Motor neuron (in vitro differentiated cells): ENCODE results near the gene DDX41. TPM values are rescaled to one million over a fixed set of nuclear protein-coding genes. Genes with fewer than 3 reads are reported as not detected.

Source experiments
- ATAC-seq, 8 experiments: fragments of 200-7000 bp; cut with Tn5 transposase; replicated peaks in 6 of 8; 2 replicates each; pipeline ENCODE4 v1.8.0; 2021; ENCODE audit warnings: mild to moderate bottlenecking in 8 of 8, moderate library complexity in 8 of 8
- H3K27ac ChIP-seq, 2 donors: fragments of 250-450 bp; sonication (Bioruptor Pico); 2 replicates each; pipeline ENCODE4 v1.9.0; 2021; ENCODE audit warnings: antibody characterized with exemption in 2 of 2, mild to moderate bottlenecking in 2 of 2, moderate library complexity in 1 of 2
- H3K4me1 ChIP-seq, 2 donors: fragments of 250-450 bp; sonication (Bioruptor Pico); replicated peaks in 1 of 2; 2 replicates each; pipeline ENCODE4 v1.6.1; 2021; ENCODE audit warnings: antibody characterized with exemption in 2 of 2, mild to moderate bottlenecking in 2 of 2, moderate library complexity in 1 of 2
- H3K4me3 ChIP-seq, 5 donors: fragments of 250-450 bp; sonication (Bioruptor Pico); 2 replicates each; pipeline ENCODE4 v1.9.0; 2021; ENCODE audit warnings: antibody characterized with exemption in 5 of 5, mild to moderate bottlenecking in 5 of 5, moderate library complexity in 4 of 5
- WGBS, 10 experiments: fragments of 450-650 bp; shearing (Covaris generic); methylation state at CpG; one replicate each; pipeline ENCODE4 v1.0.0; 2022; 5-methylcytosine and 5-hydroxymethylcytosine counted together
- in situ Hi-C, 9 experiments: fragments of 400-800 bp; cut with MboI; loops; one replicate each; pipeline ENCODE4 v1.15.0; 2021; ENCODE audit warnings: low sequenced_read_pairs in 9 of 9, low pct_unique_long_range_greater_than_20kb in 2 of 9; ENCODE audit not compliant: unreplicated experiment in 9 of 9
- total RNA-seq, 8 experiments: library from RNA; unstranded; fragments of 300-600 nt; gene quantifications; 2 replicates each; pipeline versions ENCODE4 v1.2.3 to v1.2.4, GENCODE V29; 2022

The DDX41 gene
- total RNA-seq, 8 experiments from 2014 or later, result 72.7 to 158 (median 97.0) TPM

DNA sequence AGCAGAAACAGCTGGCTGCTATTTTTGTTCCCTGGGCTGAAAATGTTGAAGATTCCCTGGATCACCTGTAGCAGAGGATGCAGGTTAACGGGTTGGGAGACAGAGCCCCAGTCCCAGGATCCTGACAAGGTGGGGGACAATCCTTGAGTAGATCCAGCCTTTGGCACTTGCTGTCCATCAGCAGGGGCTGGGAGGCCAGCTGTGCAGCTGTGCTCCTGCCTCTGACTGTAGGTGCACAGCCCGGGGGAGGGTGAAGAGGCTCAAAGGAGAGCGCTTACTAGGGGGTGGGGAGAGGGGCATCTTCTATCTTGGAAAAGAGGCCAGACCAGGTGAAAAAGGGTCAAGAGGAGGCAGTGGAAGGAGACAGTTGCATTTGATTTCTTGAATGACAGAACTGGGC, 3.5 kb upstream of the DDX41 start:
- ATAC-seq, result no peak
- no peak overlapping the region for H3K4me3 ChIP-seq
- peaks cover 12 to 14% of the 10 kb centered on the region in 2 donors for H3K4me1 ChIP-seq
- no peak overlapping the region for H3K27ac ChIP-seq
- in situ Hi-C loops, result loop anchor here in 1 of 9 experiments (25.0 kb wide), 1 partner anchor 133 kb away; the partner anchor contains the start of gene SLC34A1
- WGBS, 10 experiments, result 80 to 100% (median 100%) methylated on average over 1 of the region's 3 CpGs; no CpG with 5 or more reads in 7 of the 10 experiments

DNA sequence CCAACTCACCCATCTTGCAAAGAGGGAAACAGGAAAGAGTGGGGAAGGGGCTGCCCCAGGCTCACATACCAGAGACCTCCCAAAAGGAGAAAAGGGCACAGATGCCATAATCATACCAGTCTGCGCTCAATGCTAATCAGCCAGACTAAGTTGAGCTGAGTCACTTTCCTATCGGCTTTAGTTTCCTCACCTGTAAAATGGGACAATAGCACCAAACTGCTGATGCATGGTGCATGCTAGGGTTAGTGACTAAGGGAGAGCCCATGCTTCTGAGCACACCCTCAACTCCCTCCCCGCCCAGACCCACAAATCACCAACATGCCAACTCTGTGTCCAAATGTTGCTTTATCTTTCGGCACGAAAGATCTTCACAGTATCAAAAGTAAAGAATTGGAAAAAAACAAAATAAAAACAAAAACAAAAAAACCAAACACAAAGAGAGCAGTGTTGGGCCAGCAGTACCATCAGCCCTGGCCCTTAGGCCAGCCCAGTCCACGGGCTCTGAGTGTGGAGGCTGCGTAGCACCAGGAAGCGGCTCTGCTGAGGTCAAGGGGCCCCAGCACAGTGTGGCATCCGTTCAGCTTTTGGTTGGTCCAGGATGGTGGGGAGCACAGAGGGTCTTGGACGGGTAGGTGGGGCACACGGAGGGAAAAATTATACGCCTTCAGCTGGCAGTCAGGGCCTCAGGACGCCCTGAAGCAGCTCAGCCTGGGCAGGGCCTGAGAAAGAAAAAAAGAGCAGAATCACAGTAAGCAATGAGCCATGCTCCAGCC, 2.9 kb upstream of the DDX41 start:
- no peak overlapping the region for H3K4me3 ChIP-seq
- ATAC-seq, result no peak
- WGBS, 10 experiments, result 46 to 100% (median 94%) methylated on average over 2 to 12 of the region's 13 CpGs; no CpG with 5 or more reads in 1 of the 10 experiments
- H3K27ac ChIP-seq, result no peak overlapping the region
- peaks cover 13 to 16% of the 10 kb centered on the region in 2 donors for H3K4me1 ChIP-seq
- in situ Hi-C loops, result loop anchor here in 1 of 9 experiments (25.0 kb wide), 1 partner anchor 132 kb away; the partner anchor contains the start of gene SLC34A1

DNA sequence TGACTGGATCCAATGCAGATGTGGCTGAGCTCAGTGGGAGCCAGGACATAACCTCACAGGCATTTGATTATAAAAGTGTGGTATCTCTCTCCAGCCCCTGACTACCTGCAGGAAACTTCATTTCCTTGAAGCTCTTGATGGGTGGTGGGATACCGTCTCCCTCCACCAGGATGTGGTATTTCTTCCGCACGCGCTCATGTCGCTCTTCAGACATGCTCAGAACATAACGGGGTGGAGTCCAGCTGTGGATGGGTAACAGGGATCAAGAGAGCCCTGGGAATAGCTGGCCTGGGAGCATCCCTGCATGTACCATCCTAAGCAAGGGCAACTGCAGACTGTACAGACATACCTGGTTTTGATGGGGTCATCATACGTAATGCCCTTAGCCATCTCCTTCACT, 1.2 kb downstream of the DDX41 start:
- Histone ChIP-seq H3K4me3 (peak overlapping the region; percentile 81 to 94 (median 91)), H3K4me1 (peaks cover 13 to 16% of the 10 kb centered on the region in 2 donors), H3K27ac (no peak overlapping the region)
- WGBS, 10 experiments, result 87 to 100% (median 90%) methylated on average over 1 to 7 of the region's 7 CpGs; no CpG with 5 or more reads in 2 of the 10 experiments
- no peak for ATAC-seq
- in situ Hi-C loops, result loop anchor here in 1 of 9 experiments (25.0 kb wide), 1 partner anchor 128 kb away; the partner anchor contains the start of gene SLC34A1

DNA sequence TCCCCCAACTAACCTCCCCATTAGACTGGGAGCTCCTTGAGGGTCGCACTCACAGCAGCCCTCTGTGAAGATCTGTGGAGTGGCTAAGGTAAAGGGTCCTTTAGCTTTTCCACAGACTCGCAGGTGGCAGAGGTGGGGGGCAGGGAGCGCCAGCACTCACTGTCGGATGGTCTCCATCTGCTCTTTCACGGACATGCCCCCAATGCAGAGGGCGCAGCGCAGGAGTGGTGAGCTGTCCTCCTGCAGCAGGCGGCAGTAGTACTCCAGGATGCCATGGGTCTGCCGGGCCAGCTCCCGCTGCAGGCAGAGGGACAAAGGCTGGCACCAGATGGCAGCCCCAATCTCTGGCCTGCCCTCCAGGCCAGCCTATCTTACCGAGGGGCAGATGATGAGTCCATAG, 2.2 kb downstream of the DDX41 start:
- Histone ChIP-seq H3K4me3 (no peak overlapping the region), H3K4me1 (peaks cover 18 to 23% of the 10 kb centered on the region in 2 donors), H3K27ac (no peak overlapping the region)
- WGBS, 10 experiments, result 66 to 100% (median 93%) methylated on average over 1 to 5 of the region's 11 CpGs; no CpG with 5 or more reads in 7 of the 10 experiments
- ATAC-seq, result no peak
- in situ Hi-C loops, result loop anchor here in 1 of 9 experiments (25.0 kb wide), 1 partner anchor 127 kb away; the partner anchor contains the start of gene SLC34A1

DNA sequence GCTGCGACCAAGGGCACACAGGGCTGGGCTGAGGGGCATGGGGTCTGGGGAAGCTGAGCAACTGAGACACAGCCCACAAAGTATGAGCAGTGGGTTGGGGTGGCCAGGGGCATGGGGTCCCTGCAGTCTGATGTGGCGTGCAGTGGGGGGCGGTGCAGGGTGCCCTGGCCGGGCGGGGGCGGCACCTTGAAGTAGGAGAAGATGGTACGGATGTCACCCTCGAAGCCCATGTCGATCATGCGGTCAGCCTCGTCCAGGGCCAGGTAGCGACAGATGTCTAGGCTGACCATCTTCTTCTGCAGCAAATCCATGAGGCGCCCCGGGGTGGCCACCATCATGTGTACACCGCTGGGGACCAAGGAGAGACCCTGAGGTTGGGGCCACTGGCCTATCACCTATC, 3.3 kb downstream of the DDX41 start:
- ATAC-seq, result no peak
- in situ Hi-C loops, result loop anchor here in 1 of 9 experiments (25.0 kb wide), 1 partner anchor 126 kb away; the partner anchor contains the start of gene SLC34A1
- Histone ChIP-seq H3K27ac (no peak overlapping the region), H3K4me1 (peaks cover 23 to 24% of the 10 kb centered on the region in 2 donors), H3K4me3 (no peak overlapping the region)
- 100% methylated on average over 2 of the region's 15 CpGs; no CpG with 5 or more reads in 9 of the 10 experiments for WGBS, 10 experiments

DNA sequence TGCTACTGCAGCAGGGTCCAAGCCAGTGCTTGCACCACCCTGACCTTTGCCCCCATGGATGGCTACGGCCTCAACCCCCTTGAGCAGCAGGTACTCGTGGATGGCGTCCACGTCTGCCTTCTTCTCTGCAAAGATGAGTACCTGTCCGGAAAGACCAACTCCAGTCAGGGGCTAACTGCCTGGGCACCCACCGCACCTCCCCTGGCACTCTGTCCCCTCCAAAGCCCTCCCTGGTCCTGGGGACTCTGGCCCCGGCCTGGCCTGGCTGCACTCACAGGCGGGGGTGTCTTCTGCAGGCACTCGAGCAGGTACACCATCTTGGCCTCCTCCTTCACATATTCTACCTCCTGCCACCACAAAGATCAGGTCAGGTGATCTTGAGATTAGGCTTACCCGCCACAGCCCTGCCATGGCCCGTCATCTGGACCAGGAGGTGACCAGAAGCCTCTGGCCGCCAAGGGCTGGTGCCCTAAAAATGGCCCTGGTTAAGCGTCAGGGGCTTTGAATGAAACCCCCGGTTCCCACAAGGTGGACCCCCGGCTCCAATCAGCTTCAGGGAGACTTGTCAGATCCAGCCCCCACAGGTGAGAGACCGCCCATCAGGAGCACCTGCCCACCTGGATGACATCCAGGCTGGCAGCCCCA, 3.9 kb downstream of the DDX41 start:
- in situ Hi-C loops, result loop anchor here in 1 of 9 experiments (25.0 kb wide), 1 partner anchor 126 kb away; the partner anchor contains the start of gene SLC34A1

DNA sequence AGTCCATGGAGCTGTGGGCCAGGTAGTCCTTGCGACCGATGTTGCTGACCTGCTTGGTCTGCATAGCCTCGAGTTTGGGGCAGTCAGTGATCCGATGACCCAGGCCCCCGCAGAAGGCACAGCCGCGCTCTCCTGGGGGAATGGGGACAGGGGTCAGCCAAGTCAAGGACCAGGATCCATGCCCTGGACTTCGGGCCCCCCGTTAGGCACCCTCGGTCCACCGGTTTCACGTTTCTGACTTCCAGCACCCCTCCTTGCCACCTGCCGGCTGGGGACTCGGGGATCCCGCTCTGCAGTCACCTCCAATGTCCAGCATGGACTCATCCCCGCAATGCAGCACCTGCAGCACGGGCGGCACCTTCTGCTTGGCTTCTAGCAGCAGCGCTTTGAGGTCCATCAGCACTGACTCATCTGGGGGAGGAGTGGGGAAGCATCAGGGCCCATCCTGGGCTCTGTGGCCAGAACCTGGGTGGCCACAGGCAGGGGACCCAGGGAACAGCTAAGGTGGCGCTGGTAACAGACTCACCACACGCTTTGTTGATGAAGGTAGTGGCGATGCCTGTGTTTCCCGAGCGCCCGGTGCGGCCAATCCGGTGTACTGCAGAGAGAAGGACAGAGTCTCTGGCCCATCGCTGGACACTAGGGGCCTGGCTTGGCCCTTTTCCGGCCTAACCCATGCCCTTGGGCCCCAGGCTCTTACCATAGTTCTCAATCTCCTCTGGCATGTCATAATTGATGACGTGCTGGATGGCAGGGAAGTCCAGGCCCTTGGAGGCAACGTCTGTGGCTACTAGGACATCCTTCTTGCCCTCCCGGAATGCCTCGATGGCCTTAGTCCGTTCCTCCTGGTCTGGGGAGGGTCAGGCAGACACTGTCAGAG, 4.7 kb downstream of the DDX41 start:
- no peak overlapping the region for H3K27ac ChIP-seq
- in situ Hi-C loops, result loop anchor here in 1 of 9 experiments (25.0 kb wide), 1 partner anchor 125 kb away; the partner anchor contains the start of gene SLC34A1
- H3K4me3 ChIP-seq, result no peak overlapping the region
- WGBS, 10 experiments, result 81 to 100% (median 94%) methylated on average over 2 to 18 of the region's 34 CpGs; no CpG with 5 or more reads in 2 of the 10 experiments
- peaks cover 23 to 24% of the 10 kb centered on the region in 2 donors for H3K4me1 ChIP-seq
- no peak for ATAC-seq

More for the DNA sequence above, 3.9 kb downstream of the DDX41 start:
- 50 to 100% (median 93%) methylated on average over 1 to 5 of the region's 16 CpGs; no CpG with 5 or more reads in 5 of the 10 experiments for WGBS, 10 experiments
- H3K27ac ChIP-seq, result no peak overlapping the region
- H3K4me3 ChIP-seq, result no peak overlapping the region
- no peak for ATAC-seq
- peaks cover 23 to 24% of the 10 kb centered on the region in 2 donors for H3K4me1 ChIP-seq

DNA sequence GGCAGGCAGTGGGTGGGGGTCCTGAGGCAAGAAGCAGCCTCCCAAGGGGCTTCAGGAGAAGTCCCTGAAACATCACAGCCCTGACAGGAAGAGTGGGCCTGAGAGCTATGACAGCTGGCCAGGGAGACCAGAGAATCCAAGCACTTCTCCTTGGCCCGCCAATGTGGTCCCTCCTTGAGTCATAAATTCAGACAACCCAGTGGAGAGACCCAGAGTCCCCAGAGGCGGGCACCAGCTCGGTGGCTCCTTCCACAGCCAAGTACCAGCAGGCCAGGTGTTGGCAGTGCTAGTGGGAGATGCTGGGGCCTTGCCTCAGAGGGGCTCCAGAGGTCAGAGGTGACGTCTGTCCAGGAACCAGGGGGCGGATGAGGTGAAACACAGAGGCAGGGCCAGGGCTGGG, 5.6 kb downstream of the DDX41 start:
- no peak overlapping the region for H3K4me3 ChIP-seq
- ATAC-seq, result no peak
- 89 to 100% (median 100%) methylated on average over 1 to 3 of the region's 5 CpGs; no CpG with 5 or more reads in 7 of the 10 experiments for WGBS, 10 experiments

DNA sequence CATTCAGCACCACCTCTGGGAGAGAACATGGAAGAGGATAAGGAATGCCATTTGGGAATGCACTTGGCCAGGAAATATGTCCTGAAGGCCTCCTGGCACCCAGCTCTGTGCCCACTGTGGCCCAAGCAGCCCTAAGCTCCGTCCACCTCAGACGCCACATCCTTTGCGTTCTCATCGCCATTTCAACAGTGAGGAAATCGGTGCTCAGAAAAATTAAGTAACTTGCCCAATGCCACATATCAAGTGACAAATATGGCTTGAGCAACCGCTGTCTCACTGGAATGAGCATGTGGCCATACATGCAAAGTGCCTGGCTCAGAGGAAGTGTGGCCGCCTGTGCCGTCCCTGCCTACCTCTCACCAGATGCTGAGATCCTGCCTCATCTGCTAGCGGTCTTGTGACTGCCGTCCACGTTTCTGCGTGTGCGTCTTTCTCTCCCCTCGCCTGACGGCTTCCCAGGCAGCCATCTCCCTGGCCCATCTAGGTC, 6.2 kb downstream of the DDX41 start:
- no peak overlapping the region for H3K27ac ChIP-seq
- no peak for ATAC-seq
- H3K4me1 ChIP-seq, result peaks cover 18 to 20% of the 10 kb centered on the region in 2 donors
- in situ Hi-C loops, result loop anchor here in 1 of 9 experiments (25.0 kb wide), 1 partner anchor 123 kb away; the partner anchor contains the start of gene SLC34A1
- 80 to 100% (median 93%) methylated on average over 2 to 11 of the region's 15 CpGs; no CpG with 5 or more reads in 3 of the 10 experiments for WGBS, 10 experiments
- H3K4me3 ChIP-seq, result no peak overlapping the region

More for the DNA sequence above, 5.6 kb downstream of the DDX41 start:
- Histone ChIP-seq H3K4me1 (peaks cover 23 to 24% of the 10 kb centered on the region in 2 donors), H3K27ac (no peak overlapping the region)
- in situ Hi-C loops, result loop anchor here in 1 of 9 experiments (25.0 kb wide), 1 partner anchor 124 kb away; the partner anchor contains the start of gene SLC34A1

DNA sequence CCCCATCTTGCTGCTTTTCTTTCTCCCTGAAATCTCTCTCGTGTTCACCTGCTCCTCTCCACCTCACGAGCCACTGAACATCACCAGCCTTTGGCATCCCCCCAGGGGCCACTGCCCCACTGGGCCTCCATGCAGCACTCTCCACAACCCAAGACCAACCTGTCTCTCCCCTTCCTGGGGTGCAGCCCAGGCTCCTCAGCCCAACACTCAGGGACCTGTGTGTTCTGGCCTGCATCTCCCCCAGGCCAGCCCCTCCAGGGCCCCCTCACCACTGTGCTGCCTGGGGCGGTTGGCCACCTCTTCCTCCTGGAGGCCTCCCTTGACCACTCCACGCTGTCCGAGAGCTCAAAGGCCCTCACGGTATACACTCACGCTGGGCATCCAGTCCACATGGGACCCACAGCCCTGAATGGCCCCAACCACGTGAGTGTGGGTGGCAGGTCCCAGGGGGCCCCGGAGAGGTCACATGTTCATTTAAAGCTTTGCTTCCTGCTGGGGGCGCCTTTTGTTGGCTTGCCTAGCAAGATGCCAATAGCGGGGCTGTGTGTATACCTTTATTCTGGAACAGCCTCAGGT, 6.7 kb downstream of the DDX41 start:
- peaks cover 14% of the 10 kb centered on the region in 2 donors for H3K4me1 ChIP-seq
- ATAC-seq, result peak in 4 of 8 experiments; percentile 4 to 14 (median 10)
- H3K27ac ChIP-seq, result no peak overlapping the region
- H3K4me3 ChIP-seq, result no peak overlapping the region
- WGBS, 10 experiments, result 71 to 100% (median 87%) methylated on average over 1 to 6 of the region's 11 CpGs; no CpG with 5 or more reads in 4 of the 10 experiments
- in situ Hi-C loops, result loop anchor here in 1 of 9 experiments (25.0 kb wide), 1 partner anchor 123 kb away; the partner anchor contains the start of gene SLC34A1

DNA sequence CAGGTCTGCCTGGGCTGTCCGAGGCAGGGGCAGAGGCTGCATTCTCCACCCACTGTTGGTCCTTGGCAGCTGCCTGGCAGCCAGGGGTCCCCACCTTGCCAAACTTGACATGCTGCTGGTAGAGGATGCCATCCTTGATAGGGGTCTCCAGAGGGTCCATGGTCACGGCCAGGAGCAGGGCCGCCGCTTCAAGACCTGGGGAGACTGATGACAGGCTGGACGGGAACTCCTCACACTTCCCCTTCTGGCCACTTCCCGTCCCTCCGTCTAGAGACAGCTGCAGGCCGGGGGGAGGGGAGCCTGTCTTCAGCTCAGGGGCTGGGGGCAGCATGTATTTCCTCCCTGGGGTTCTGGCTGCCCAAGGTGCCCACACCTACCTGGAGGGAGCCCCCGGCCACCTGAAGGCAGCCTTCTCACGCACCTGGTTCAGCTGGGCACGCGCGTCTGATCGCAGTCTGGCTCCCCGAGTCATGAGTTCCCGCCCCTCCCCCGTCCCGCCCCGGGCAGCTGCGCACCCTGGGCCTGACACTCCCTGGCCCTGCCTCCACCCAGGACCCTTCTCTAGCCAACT, 7.3 kb downstream of the DDX41 start, which contains the start of gene DOK3:
TSS of gene DOK3 (minus strand) at position 446 of the 571 bp plus-strand sequence. CDS start at position 160, 286 bp downstream.
- Histone ChIP-seq H3K4me1 (peaks cover 14% of the 10 kb centered on the region in 2 donors), H3K4me3 (no peak within 1 kb of the TSS), H3K27ac (peak within 1 kb of the TSS; percentile 18 to 51)
- in situ Hi-C loops, result loop anchor here in 1 of 9 experiments (25.0 kb wide), 1 partner anchor 122 kb away; the partner anchor contains the start of gene SLC34A1
- peak in 5 of 8 experiments; percentile 15 to 45 (median 32) for ATAC-seq
- 50 to 60% methylated on average over 1 of the region's 20 CpGs; no CpG with 5 or more reads in 8 of the 10 experiments for WGBS, 10 experiments
